Right lobe of liver (tissue), 6 donors: ENCODE measurements around the gene LRRC42. TPM values are rescaled to one million over a fixed set of nuclear protein-coding genes. Genes with fewer than 3 reads are reported as not detected.

Source experiments
- ATAC-seq, 4 donors: fragments of 200-7000 bp; cut with Tn5 transposase; one replicate each; pipeline ENCODE4 v1.9.1; 2020; ENCODE audit warnings: mild to moderate bottlenecking in 4 of 4, moderate library complexity in 4 of 4
- DNase-seq, 3 donors: peaks; one replicate each; pipeline ENCODE4 v3.0.0-alpha.2; 2020
- H3K27ac ChIP-seq, 3 donors: fragments of 200-600 bp; one replicate each; pipeline ENCODE4 v1.8.0; 2022
- H3K27me3 ChIP-seq, 2 donors: fragments of 200-600 bp; one replicate each; pipeline ENCODE4 v1.8.0; 2022
- H3K36me3 ChIP-seq, 4 donors: fragments of 200-600 bp; sonication (generic) in 1 of 4; one replicate each; pipeline versions ENCODE4 v1.5.1 to v1.8.0; 2017 to 2022; ENCODE audit warnings: control low read depth in 1 of 4
- H3K4me1 ChIP-seq, 4 donors: fragments of 200-600 bp; sonication (generic) in 1 of 4; one replicate each; pipeline versions ENCODE4 v1.5.1 to v1.8.0; 2017 to 2022; ENCODE audit warnings: control low read depth in 1 of 4
- H3K4me3 ChIP-seq, 3 donors: fragments of 200-600 bp; one replicate each; pipeline ENCODE4 v1.8.0; 2022
- H3K9me3 ChIP-seq, 4 donors: fragments of 200-600 bp; sonication (generic) in 1 of 4; one replicate each; pipeline versions ENCODE4 v1.5.1 to v1.8.0; 2017 to 2022; ENCODE audit warnings: control low read depth in 1 of 4
- CTCF ChIP-seq, 4 donors: fragments of 200-600 bp in 3 of 4; fragments of 450-650 bp in 1 of 4; IDR thresholded peaks; one replicate each; pipeline versions ENCODE4 v1.5.1 to v1.8.0; 2016 to 2022; ENCODE audit warnings: antibody characterized with exemption in 4 of 4, mild to moderate bottlenecking in 2 of 4
- POLR2A ChIP-seq: fragments of 450-650 bp; IDR thresholded peaks from one replicate; pipeline ENCODE4 v1.6.1; 2017; ENCODE audit warnings: antibody characterized with exemption, mild to moderate bottlenecking
- WGBS: methylation state at CpG from one replicate; pipeline ENCODE4 v1.1.6; 2018; ENCODE audit warnings: low coverage, low lambda C conversion rate; ENCODE audit not compliant: insufficient coverage; ENCODE audit errors: missing lambda C conversion rate; 5-methylcytosine and 5-hydroxymethylcytosine counted together
- intact Hi-C, 2 donors: fragments of 100-400 bp; cut with DNase I; formaldehyde crosslinking; loops; one replicate each; pipeline versions ENCODE4 v1.11.2 to v1.14.1; 2022
- total RNA-seq, 6 experiments: library from RNA; depleted of rRNA in 2 of 6; stranded (reverse); fragments of >200 nt in 2 of 6; fragmentation: NEBNext Ultra II Directional in 3 of 6; extraction: Animal tissue kit (Norgen Biotek cat#: 25700) in 3 of 6; gene quantifications; one replicate each; pipeline versions ENCODE4 v1.1.0 to v1.2.4, GENCODE V29; 2016 to 2023
- donor health status: DM: no; HTN: yes; CAD: no.
- donor health status: DM: no; HTN: no; CAD: no.
- donor health status: DM: no; HTN: no; CAD: no.
- donor health status: DM: no; HTN: yes; CAD: no.
- donor health status: DM: no; HTN: yes; CAD: no.

LRRC42 gene
- total RNA-seq, 6 experiments from 2014 or later: 9.7 to 19.9 (median 14.8) TPM

DNA sequence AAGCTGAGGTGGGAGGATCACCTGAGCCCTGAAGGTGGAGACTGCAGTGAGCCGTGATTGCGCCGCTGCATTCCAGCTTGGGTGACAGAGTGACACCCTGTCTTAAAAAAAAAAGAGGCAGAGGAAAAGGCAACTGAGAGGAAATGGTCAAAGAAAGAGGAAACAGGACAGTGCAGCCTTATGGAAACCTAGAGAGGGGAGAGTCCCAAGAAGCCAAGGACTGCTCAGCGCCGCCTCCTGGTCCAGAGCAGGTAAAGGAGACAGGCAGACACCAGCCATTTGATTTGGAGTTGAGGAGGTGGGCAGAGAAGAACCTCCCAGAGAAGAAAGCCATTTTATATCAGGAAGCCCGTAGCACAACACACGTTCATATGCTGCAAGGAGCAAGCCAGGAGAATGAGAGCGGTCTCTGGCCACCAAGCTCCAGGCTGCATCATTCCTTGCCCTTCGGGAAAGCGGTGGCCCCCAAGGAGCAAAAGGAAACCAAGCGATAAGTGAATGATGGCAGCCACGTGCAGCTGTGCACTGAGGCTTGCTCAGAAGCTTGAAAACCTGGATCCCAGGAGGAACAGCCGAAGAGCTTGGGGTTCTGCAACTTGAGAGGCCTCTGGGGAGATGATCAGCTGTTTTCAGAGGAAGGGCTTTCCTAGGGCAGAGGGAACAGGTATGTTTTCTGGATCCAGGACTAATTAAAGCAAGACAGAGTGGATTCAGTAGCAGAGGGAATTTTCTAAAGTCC lies 33.7 kb downstream of the LRRC42 start:
- no peak overlapping the region for H3K4me3 ChIP-seq
- peaks cover 0 to 19% (median 8%) of the 10 kb centered on the region in 4 donors for H3K4me1 ChIP-seq
- ATAC-seq (no peak), DNase-seq (no peak)
- no peaks in the 10 kb centered on the region for H3K9me3 ChIP-seq
- no peaks in the 10 kb centered on the region for H3K27me3 ChIP-seq
- WGBS: 84% methylated on average over 13 of the region's 13 CpGs
- no peaks in the 10 kb centered on the region for H3K36me3 ChIP-seq
- no peak overlapping the region for H3K27ac ChIP-seq
- intact Hi-C loops: no loop called here
- TF ChIP-seq POLR2A (no peak), CTCF (IDR thresholded peaks at IDR 0.05) (no peak)

DNA sequence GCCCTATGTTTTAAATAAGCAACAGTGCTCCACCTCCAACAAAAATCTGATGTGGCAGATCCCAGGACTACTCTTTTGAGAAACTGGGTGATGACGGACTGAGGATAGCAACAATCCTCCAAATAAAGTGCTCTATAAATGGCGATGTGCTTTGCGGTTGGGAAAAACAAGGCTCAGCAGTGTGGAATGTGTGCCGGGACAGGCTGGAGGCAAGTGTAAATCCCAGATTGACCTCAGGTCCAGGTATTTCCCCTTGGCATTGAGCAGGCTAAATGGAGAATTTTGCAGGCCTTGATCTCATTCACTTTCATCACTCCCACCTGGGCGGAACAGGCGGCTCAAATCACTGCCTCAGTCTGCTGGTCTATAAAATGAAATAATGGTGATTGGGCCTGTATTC lies 35.1 kb downstream of the LRRC42 start:
- Histone ChIP-seq H3K4me1 (peaks cover 0 to 19% (median 8%) of the 10 kb centered on the region in 4 donors), H3K27me3 (no peaks in the 10 kb centered on the region), H3K27ac (peak overlapping the region in 1 of 3 donors; percentile 93), H3K9me3 (no peaks in the 10 kb centered on the region), H3K36me3 (no peaks in the 10 kb centered on the region), H3K4me3 (no peak overlapping the region)
- WGBS: 60% methylated on average over 3 of the region's 6 CpGs
- intact Hi-C loops: no loop called here
- ATAC-seq: peak; percentile 6 to 70 (median 34)
- TF ChIP-seq POLR2A (no peak), CTCF (IDR thresholded peaks at IDR 0.05) (no peak)
- DNase-seq: peak in 1 of 3 donors; percentile 29

- peak overlapping the region; percentile 68 to 93 (median 74) for H3K27ac ChIP-seq
- H3K9me3 ChIP-seq: no peaks in the 10 kb centered on the region
- peak overlapping the region; percentile 14 to 60 (median 52) for H3K4me3 ChIP-seq
- WGBS: 6% methylated on average over 12 of the region's 20 CpGs
- peak; percentile 87 to 91 (median 89) for ATAC-seq
- H3K27me3 ChIP-seq: no peaks in the 10 kb centered on the region
- intact Hi-C loops: no loop called here
- H3K36me3 ChIP-seq: no peaks in the 10 kb centered on the region
- TF ChIP-seq POLR2A: peak; percentile 76
- TF ChIP-seq CTCF (IDR thresholded peaks at IDR 0.05): no peak
- H3K4me1 ChIP-seq: peaks cover 0 to 19% (median 8%) of the 10 kb centered on the region in 4 donors
- peak; percentile 67 to 72 (median 70) for DNase-seq
Measured at GRCh38 chr1:53982034-53982762, 36.0 kb downstream of the LRRC42 start.

DNA sequence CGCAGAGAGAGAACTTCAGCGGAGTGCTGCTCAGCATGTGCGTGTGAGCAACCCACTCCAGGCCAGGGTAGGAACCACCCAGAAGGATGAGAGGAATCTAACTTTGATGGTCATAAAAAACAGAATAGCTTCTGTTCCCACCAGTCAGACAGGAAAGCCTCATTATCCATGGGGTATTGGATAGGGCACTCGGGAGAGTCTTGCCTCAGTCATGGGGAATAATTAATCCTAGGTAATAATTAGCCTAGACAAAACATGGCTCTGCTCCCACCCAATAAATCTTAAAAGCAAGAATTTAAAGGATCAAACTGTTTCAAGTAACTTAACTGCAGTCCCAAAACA lies 36.6 kb downstream of the LRRC42 start:
- WGBS: 15% methylated on average over 4 of the region's 4 CpGs
- no peaks in the 10 kb centered on the region for H3K27me3 ChIP-seq
- no peaks in the 10 kb centered on the region for H3K9me3 ChIP-seq
- H3K27ac ChIP-seq: peak overlapping the region; percentile 68 to 93 (median 74)
- DNase-seq (no peak), ATAC-seq (peak; percentile 73 to 84 (median 82))
- TF ChIP-seq POLR2A (peak; percentile 24), CTCF (IDR thresholded peaks at IDR 0.05) (no peak)
- H3K4me3 ChIP-seq: peak overlapping the region; percentile 14 to 60 (median 52)
- H3K4me1 ChIP-seq: peaks cover 0 to 19% (median 8%) of the 10 kb centered on the region in 4 donors
- intact Hi-C loops: no loop called here
- no peaks in the 10 kb centered on the region for H3K36me3 ChIP-seq
